ENCODE measurements around the gene IQCH. TPM values are rescaled to one million over a fixed set of nuclear protein-coding genes. Genes with fewer than 3 reads are reported as not detected.

IQCH gene
- total and polyA plus RNA-seq, 9 of the 15 experiments (the other 6 are each of a cell fraction or from before 2014, with no cell fraction given): 1.8 to 3.9 (median 2.7) TPM

GRCh38 chr15:67380921-67381320 is 126.3 kb downstream of the IQCH start:
- POLR2A ChIA-PET: interaction anchor here (0.6 kb wide), 1 partner anchor 127 kb away, joined by 3 read pairs; the partner anchor contains the start of genes AAGAB and IQCH
- intact Hi-C loops (cut with micrococcal nuclease): no loop called here
- ATAC-seq: no peak
- no peak for DNase-seq (ENCODE audit: extremely low read depth in 1 of 4, low spot score in 3 of 4)
- Histone ChIP-seq H4K20me1 (replicated peaks; ENCODE audit: control insufficient read depth, insufficient read depth, low read length) (no peaks in the 10 kb centered on the region), H3K27ac (ENCODE audit: extremely low read depth, low read depth, low read length) (no peak overlapping the region), H3K9ac (ENCODE audit: insufficient read depth in 1 of 2, low read depth in 2 of 2, low read length in 2 of 2) (no peak overlapping the region), H3K36me3 (ENCODE audit: control insufficient read depth, insufficient read depth, low read length) (no peaks in the 10 kb centered on the region), H2AFZ (ENCODE audit: low read depth, low read length) (no peak overlapping the region), H3K79me2 (ENCODE audit: control insufficient read depth, insufficient read depth, low read length) (no peaks in the 10 kb centered on the region), H3K27me3 (ENCODE audit: control insufficient read depth in 2 of 2, insufficient read depth in 2 of 2, low read length in 2 of 2) (no peaks in the 10 kb centered on the region), H3K9me3 (replicated peaks; ENCODE audit: control insufficient read depth, insufficient read depth, low read depth, low read length) (no peaks in the 10 kb centered on the region), H3K9me1 (ENCODE audit: control insufficient read depth, insufficient read depth, low read length) (no peaks in the 10 kb centered on the region), H3K4me2 (ENCODE audit: insufficient read depth, low read length) (no peak overlapping the region), H3K4me1 (replicated peaks in 1 of 2; ENCODE audit: control insufficient read depth in 2 of 2, insufficient read depth in 2 of 2, low read length in 2 of 2) (no peaks in the 10 kb centered on the region; a peak in 1 of 5 replicates), H3K4me3 (no peak overlapping the region)
- no peak for FAIRE-seq
- BruUV-seq (replicated peaks): no TSS peak
- TF ChIP-seq NR0B1 (IDR thresholded peaks at IDR 0.05; ENCODE audit: partially characterized antibody) (no peak), MCM2 (IDR thresholded peaks at IDR 0.05; ENCODE audit: low read depth) (no peak), FUS (optimal IDR thresholded peaks at IDR 0.05; ENCODE audit: low read depth, low read length) (no peak), SETDB1 (IDR thresholded peaks at IDR 0.05; ENCODE audit: low read length) (no peak), CHD4 (IDR thresholded peaks at IDR 0.05; ENCODE audit: insufficient read depth, insufficient replicate concordance, low read depth, low read length, poor library complexity, severe bottlenecking) (no peak), RBM39 (optimal IDR thresholded peaks at IDR 0.05; ENCODE audit: low read depth, low read length) (no peak), SMARCC2 (IDR thresholded peaks at IDR 0.05; ENCODE audit: low read depth) (no peak), ZNF316 (IDR thresholded peaks at IDR 0.05) (no peak), E2F5 (CRISPR knock-in tag; IDR thresholded peaks at IDR 0.05) (no peak), FOSL1 (tag; conservative IDR thresholded peaks at IDR 0.05) (no peak), BRD9 (IDR thresholded peaks at IDR 0.05; ENCODE audit: low read depth, partially characterized antibody) (no peak), ZNF586 (CRISPR knock-in tag; conservative IDR thresholded peaks at IDR 0.05) (no peak), HCFC1 (IDR thresholded peaks at IDR 0.05; ENCODE audit: low read depth, low read length) (no peak), CBFA2T3 (IDR thresholded peaks at IDR 0.05) (no peak), CBFB (CRISPR knock-in tag; IDR thresholded peaks at IDR 0.05) (no peak)
- 0% methylated on average over 1 of the region's 1 CpG for WGBS (ENCODE audit: insufficient coverage, low coverage, missing lambda C conversion rate)
- CTCF ChIA-PET (ENCODE audit: low intra/inter-chr PET ratio): interaction anchor here (0.7 kb wide), 1 partner anchor 1862 kb away, joined by 3 read pairs; no protein-coding TSS in a partner anchor
- in situ Hi-C loops (cut with MboI): no loop called here

Data from K562 (cell line).